ENCODE measurements around the gene B3GLCT. TPM values are rescaled to one million over a fixed set of nuclear protein-coding genes. Genes with fewer than 3 reads are reported as not detected.

B3GLCT gene
- total RNA-seq, 1 donor from 2014 or later = 11.2 TPM

DNA sequence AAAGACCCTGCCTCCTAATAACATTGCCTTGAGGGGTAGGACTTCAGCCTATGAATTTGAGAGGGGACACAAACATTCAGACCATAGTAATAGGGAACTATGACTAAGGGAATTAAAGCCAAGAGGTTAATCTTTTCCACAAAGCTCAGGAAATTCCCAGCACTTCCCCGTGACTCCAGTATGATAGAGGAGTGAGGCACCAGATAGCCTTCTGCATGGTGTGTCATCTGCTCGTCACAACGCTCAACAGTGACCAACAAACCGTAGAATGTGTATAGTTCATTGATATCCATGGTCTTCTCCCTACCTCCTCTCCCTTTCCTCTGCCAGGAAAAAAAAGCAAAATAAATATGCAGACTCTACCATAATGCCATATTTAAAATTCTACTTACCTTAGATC, 64.4 kb downstream of the B3GLCT start:
- Mint-ChIP-seq H3K4me1 (ENCODE audit: low read depth, unreplicated experiment) (no peaks in the 10 kb centered on the region), H3K27me3 (ENCODE audit: low read depth, unreplicated experiment) (no peaks in the 10 kb centered on the region), H3K9me3 (ENCODE audit: unreplicated experiment) (peaks cover 1% of the 10 kb centered on the region), H3K36me3 (ENCODE audit: low read depth, unreplicated experiment) (peaks cover 9% of the 10 kb centered on the region), H3K4me3 (ENCODE audit: unreplicated experiment) (no peak overlapping the region), H3K27ac (ENCODE audit: unreplicated experiment) (no peak overlapping the region)
- Histone ChIP-seq H3K27ac (ENCODE audit: low read depth, low read length) (peak overlapping the region; percentile 32), H3K27me3 (ENCODE audit: insufficient read depth, low read length) (no peaks in the 10 kb centered on the region), H3K36me3 (ENCODE audit: insufficient read depth, low read length) (no peaks in the 10 kb centered on the region), H3K4me2 (ENCODE audit: low read length) (no peak overlapping the region), H3K9ac (ENCODE audit: low read length) (no peak overlapping the region), H2AFZ (ENCODE audit: low read depth, low read length) (no peak overlapping the region), H3K4me1 (ENCODE audit: insufficient read depth, low read length) (no peaks in the 10 kb centered on the region), H3K4me3 (ENCODE audit: insufficient read depth, low read depth, low read length) (no peak overlapping the region), H4K20me1 (ENCODE audit: insufficient read depth, low read length) (no peaks in the 10 kb centered on the region), H3K79me2 (ENCODE audit: insufficient read depth, low read length) (no peaks in the 10 kb centered on the region), H3K9me3 (ENCODE audit: insufficient read depth, low read depth, low read length) (no peaks in the 10 kb centered on the region)
- no peak for FAIRE-seq
- no peak for DNase-seq (ENCODE audit: low read depth)
- no peak for TF ChIP-seq EZH2 (IDR thresholded peaks at IDR 0.05; ENCODE audit: insufficient read depth, low read length)
- TF ChIP-seq, protein P1, sequence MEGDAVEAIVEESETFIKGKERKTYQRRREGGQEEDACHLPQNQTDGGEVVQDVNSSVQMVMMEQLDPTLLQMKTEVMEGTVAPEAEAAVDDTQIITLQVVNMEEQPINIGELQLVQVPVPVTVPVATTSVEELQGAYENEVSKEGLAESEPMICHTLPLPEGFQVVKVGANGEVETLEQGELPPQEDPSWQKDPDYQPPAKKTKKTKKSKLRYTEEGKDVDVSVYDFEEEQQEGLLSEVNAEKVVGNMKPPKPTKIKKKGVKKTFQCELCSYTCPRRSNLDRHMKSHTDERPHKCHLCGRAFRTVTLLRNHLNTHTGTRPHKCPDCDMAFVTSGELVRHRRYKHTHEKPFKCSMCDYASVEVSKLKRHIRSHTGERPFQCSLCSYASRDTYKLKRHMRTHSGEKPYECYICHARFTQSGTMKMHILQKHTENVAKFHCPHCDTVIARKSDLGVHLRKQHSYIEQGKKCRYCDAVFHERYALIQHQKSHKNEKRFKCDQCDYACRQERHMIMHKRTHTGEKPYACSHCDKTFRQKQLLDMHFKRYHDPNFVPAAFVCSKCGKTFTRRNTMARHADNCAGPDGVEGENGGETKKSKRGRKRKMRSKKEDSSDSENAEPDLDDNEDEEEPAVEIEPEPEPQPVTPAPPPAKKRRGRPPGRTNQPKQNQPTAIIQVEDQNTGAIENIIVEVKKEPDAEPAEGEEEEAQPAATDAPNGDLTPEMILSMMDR (IDR thresholded peaks at IDR 0.05; ENCODE audit: insufficient read depth, low read depth, low read length) = no peak

DNA sequence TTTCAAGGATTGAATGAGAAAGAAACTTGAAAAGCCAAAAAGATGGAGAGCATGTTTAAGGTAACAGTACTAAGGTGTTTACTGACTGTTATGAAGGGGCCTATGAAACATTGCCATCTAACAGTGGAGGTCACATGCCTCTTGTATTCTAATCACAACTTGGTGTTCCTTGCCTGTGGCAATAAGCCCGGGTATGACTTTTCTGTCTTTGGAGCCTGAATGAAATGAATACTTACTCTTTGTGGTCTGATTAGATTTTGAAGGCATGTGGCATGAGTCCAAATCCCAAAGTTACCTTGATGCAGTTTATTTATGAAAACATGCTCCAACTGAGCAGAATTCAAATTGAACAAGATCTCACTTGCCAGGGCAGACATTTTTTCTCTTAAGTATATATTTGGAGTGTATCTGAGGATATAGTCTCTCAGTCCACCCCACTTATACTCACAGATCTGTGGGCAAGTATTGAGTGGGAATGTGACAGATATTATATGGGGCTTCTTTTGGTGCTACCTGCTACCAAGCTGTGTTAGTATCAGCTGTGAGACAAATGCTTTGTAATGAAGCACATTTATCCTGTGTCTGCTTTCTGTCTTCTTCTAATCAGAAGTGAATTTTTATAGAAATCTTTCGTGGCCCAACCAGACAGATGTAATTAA, 67.5 kb downstream of the B3GLCT start:
- Histone ChIP-seq H3K9me3 (ENCODE audit: insufficient read depth, low read depth, low read length) (no peaks in the 10 kb centered on the region), H3K4me3 (ENCODE audit: insufficient read depth, low read depth, low read length) (no peak overlapping the region), H3K4me2 (ENCODE audit: low read length) (no peak overlapping the region), H3K4me1 (ENCODE audit: insufficient read depth, low read length) (no peaks in the 10 kb centered on the region), H3K36me3 (ENCODE audit: insufficient read depth, low read length) (no peaks in the 10 kb centered on the region), H2AFZ (ENCODE audit: low read depth, low read length) (no peak overlapping the region), H3K27ac (ENCODE audit: low read depth, low read length) (no peak overlapping the region), H3K9ac (ENCODE audit: low read length) (no peak overlapping the region), H3K27me3 (ENCODE audit: insufficient read depth, low read length) (no peaks in the 10 kb centered on the region), H4K20me1 (ENCODE audit: insufficient read depth, low read length) (no peaks in the 10 kb centered on the region), H3K79me2 (ENCODE audit: insufficient read depth, low read length) (no peaks in the 10 kb centered on the region)
- DNase-seq (ENCODE audit: low read depth) = peak; percentile 33
- H3K4me3 Mint-ChIP-seq (ENCODE audit: unreplicated experiment) = no peak overlapping the region
- peaks cover 3% of the 10 kb centered on the region for H3K9me3 Mint-ChIP-seq (ENCODE audit: unreplicated experiment)
- no peak overlapping the region for H3K27ac Mint-ChIP-seq (ENCODE audit: unreplicated experiment)
- H3K4me1 Mint-ChIP-seq (ENCODE audit: low read depth, unreplicated experiment) = no peaks in the 10 kb centered on the region
- no peak for TF ChIP-seq EZH2 (IDR thresholded peaks at IDR 0.05; ENCODE audit: insufficient read depth, low read length)
- TF ChIP-seq, protein P1 (IDR thresholded peaks at IDR 0.05; ENCODE audit: insufficient read depth, low read depth, low read length) = no peak
- H3K27me3 Mint-ChIP-seq (ENCODE audit: low read depth, unreplicated experiment) = no peaks in the 10 kb centered on the region
- peaks cover 15% of the 10 kb centered on the region for H3K36me3 Mint-ChIP-seq (ENCODE audit: low read depth, unreplicated experiment)
- FAIRE-seq = no peak

DNA sequence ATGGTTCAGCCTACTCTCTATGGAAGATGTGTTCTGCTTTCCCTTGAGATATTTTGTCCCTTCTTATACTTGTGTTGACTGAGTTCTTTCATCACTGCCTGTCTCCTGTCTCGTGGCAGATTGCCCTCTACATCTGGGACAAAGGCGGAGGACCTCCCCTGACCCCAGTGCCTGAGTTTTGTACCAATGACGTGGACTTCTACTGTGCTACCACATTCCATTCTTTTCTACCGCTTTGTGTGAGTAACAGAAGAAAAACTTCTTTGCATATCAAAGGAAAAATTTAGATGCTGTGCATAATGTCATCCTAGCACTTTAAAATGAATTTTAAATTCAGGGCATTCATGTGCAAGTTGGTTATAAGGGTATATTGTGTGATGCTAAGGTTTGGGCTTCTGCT, 74.6 kb downstream of the B3GLCT start:
- DNase-seq (ENCODE audit: low read depth) (peak; percentile 80), FAIRE-seq (no peak)
- H3K27ac ChIP-seq (ENCODE audit: low read depth, low read length) = peak overlapping the region; percentile 67
- Mint-ChIP-seq H3K27ac (ENCODE audit: unreplicated experiment) (no peak overlapping the region), H3K27me3 (ENCODE audit: low read depth, unreplicated experiment) (no peaks in the 10 kb centered on the region), H3K36me3 (ENCODE audit: low read depth, unreplicated experiment) (peaks cover 17% of the 10 kb centered on the region), H3K9me3 (ENCODE audit: unreplicated experiment) (peaks cover 4% of the 10 kb centered on the region), H3K4me1 (ENCODE audit: low read depth, unreplicated experiment) (peaks cover 2% of the 10 kb centered on the region), H3K4me3 (ENCODE audit: unreplicated experiment) (no peak overlapping the region)
- H3K4me2 ChIP-seq (ENCODE audit: low read length) = peak overlapping the region; percentile 32
- no peak overlapping the region for H3K4me3 ChIP-seq (ENCODE audit: insufficient read depth, low read depth, low read length)
- H3K27me3 ChIP-seq (ENCODE audit: insufficient read depth, low read length) = no peaks in the 10 kb centered on the region
- H3K36me3 ChIP-seq (ENCODE audit: insufficient read depth, low read length) = no peaks in the 10 kb centered on the region
- no peaks in the 10 kb centered on the region for H3K79me2 ChIP-seq (ENCODE audit: insufficient read depth, low read length)
- no peak overlapping the region for H2AFZ ChIP-seq (ENCODE audit: low read depth, low read length)
- H3K4me1 ChIP-seq (ENCODE audit: insufficient read depth, low read length) = peaks cover 29% of the 10 kb centered on the region
- TF ChIP-seq, protein P1 (IDR thresholded peaks at IDR 0.05; ENCODE audit: insufficient read depth, low read depth, low read length) = no peak
- TF ChIP-seq EZH2 (IDR thresholded peaks at IDR 0.05; ENCODE audit: insufficient read depth, low read length) = no peak
- no peaks in the 10 kb centered on the region for H3K9me3 ChIP-seq (ENCODE audit: insufficient read depth, low read depth, low read length)
- H4K20me1 ChIP-seq (ENCODE audit: insufficient read depth, low read length) = no peaks in the 10 kb centered on the region
- peak overlapping the region; percentile 9 for H3K9ac ChIP-seq (ENCODE audit: low read length)

Data from astrocyte (in vitro differentiated cells and primary cell).